Measurements from ENCODE around the gene SHC3. TPM values are rescaled to one million over a fixed set of nuclear protein-coding genes. Genes with fewer than 3 reads are reported as not detected.

SHC3 gene
- total and polyA plus RNA-seq, 12 donors, result 5.6 to 56.7 (median 20.9) TPM

GRCh38 chr9:89191004-89191403, 12.4 kb upstream of the SHC3 start:
- intact Hi-C loops (cut with DNase I), result no loop called here
- no peaks in the 10 kb centered on the region for H3K4me1 ChIP-seq (replicated peaks in 1 of 2)

DNA sequence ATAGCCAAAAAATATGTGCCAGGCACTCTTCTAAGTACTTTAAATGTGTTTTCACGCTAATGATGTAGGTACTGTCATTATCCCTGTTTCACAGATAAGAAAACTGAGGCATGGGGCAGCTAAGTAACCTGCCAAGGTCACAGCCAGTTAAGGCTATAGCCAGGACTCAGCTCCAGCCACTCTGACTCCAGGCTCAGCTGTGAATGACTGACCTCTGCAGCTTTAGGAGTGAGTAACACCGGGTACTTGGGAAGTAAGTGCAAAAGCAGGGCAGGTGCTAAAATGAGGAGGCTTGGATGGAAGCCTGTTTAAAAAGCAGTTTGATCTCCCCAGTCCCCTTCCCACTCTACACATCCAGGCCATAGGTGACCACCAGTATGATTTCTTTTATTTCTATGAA, 10.6 kb upstream of the SHC3 start:
- no peak for DNase-seq
- H3K4me3 ChIP-seq, result no peak overlapping the region
- no peaks in the 10 kb centered on the region for H3K27me3 ChIP-seq
- no peak overlapping the region for H3K27ac ChIP-seq
- intact Hi-C loops (cut with DNase I), result no loop called here
- H3K36me3 ChIP-seq (replicated peaks in 1 of 2), result no peaks in the 10 kb centered on the region
- TF ChIP-seq, protein P1, sequence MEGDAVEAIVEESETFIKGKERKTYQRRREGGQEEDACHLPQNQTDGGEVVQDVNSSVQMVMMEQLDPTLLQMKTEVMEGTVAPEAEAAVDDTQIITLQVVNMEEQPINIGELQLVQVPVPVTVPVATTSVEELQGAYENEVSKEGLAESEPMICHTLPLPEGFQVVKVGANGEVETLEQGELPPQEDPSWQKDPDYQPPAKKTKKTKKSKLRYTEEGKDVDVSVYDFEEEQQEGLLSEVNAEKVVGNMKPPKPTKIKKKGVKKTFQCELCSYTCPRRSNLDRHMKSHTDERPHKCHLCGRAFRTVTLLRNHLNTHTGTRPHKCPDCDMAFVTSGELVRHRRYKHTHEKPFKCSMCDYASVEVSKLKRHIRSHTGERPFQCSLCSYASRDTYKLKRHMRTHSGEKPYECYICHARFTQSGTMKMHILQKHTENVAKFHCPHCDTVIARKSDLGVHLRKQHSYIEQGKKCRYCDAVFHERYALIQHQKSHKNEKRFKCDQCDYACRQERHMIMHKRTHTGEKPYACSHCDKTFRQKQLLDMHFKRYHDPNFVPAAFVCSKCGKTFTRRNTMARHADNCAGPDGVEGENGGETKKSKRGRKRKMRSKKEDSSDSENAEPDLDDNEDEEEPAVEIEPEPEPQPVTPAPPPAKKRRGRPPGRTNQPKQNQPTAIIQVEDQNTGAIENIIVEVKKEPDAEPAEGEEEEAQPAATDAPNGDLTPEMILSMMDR (IDR thresholded peaks at IDR 0.05), result no peak
- TF ChIP-seq POLR2A (IDR thresholded peaks at IDR 0.05), result no peak
- 58 to 78% (median 68%) methylated on average over 2 of the region's 2 CpGs for WGBS, 4 donors
- no peaks in the 10 kb centered on the region for H3K9me3 ChIP-seq (replicated peaks in 1 of 3)
- no peaks in the 10 kb centered on the region for H3K4me1 ChIP-seq (replicated peaks in 1 of 2)

More at GRCh38 chr9:89191004-89191403, 12.4 kb upstream of the SHC3 start:
- DNase-seq, result no peak
- no peaks in the 10 kb centered on the region for H3K27me3 ChIP-seq
- no peaks in the 10 kb centered on the region for H3K9me3 ChIP-seq (replicated peaks in 1 of 3)
- H3K27ac ChIP-seq, result no peak overlapping the region
- H3K4me3 ChIP-seq, result no peak overlapping the region
- no peak for TF ChIP-seq POLR2A (IDR thresholded peaks at IDR 0.05)
- TF ChIP-seq, protein P1 (IDR thresholded peaks at IDR 0.05), result no peak
- no peaks in the 10 kb centered on the region for H3K36me3 ChIP-seq (replicated peaks in 1 of 2)

GRCh38 chr9:89187950-89188349, 9.3 kb upstream of the SHC3 start:
- Histone ChIP-seq H3K4me3 (no peak overlapping the region), H3K4me1 (replicated peaks in 1 of 2) (no peaks in the 10 kb centered on the region), H3K27me3 (no peaks in the 10 kb centered on the region), H3K36me3 (replicated peaks in 1 of 2) (no peaks in the 10 kb centered on the region), H3K9me3 (replicated peaks in 1 of 3) (no peaks in the 10 kb centered on the region), H3K27ac (no peak overlapping the region)
- no peak for DNase-seq
- 63 to 84% (median 70%) methylated on average over 1 of the region's 1 CpG for WGBS, 4 donors
- intact Hi-C loops (cut with DNase I), result no loop called here
- TF ChIP-seq, protein P1 (IDR thresholded peaks at IDR 0.05), result no peak

GRCh38 chr9:89187541-89187940, 8.9 kb upstream of the SHC3 start:
- intact Hi-C loops (cut with DNase I), result no loop called here
- 61 to 85% (median 80%) methylated on average over 2 of the region's 2 CpGs for WGBS, 4 donors

More at GRCh38 chr9:89187541-89187940, 8.9 kb upstream of the SHC3 start:
- H3K9me3 ChIP-seq (replicated peaks in 1 of 3), result no peaks in the 10 kb centered on the region
- no peaks in the 10 kb centered on the region for H3K4me1 ChIP-seq (replicated peaks in 1 of 2)
- no peaks in the 10 kb centered on the region for H3K36me3 ChIP-seq (replicated peaks in 1 of 2)
- no peak overlapping the region for H3K4me3 ChIP-seq
- H3K27ac ChIP-seq, result no peak overlapping the region
- no peak for DNase-seq
- H3K27me3 ChIP-seq, result no peaks in the 10 kb centered on the region
- TF ChIP-seq, protein P1 (IDR thresholded peaks at IDR 0.05), result no peak
- no peak for TF ChIP-seq POLR2A (IDR thresholded peaks at IDR 0.05)
